Testis (tissue), 2 donors: ENCODE data around the gene MYBPC2.

Experiments used
- CTCF ChIP-seq, 3 experiments: fragments of 450-650 bp in 2 of 3; fragments of 200-600 bp in 1 of 3; sonication (generic) in 1 of 3; IDR thresholded peaks; one replicate each; pipeline ENCODE4 v1.5.1; 2016 to 2019; ENCODE audit warnings: antibody characterized with exemption in 3 of 3, mild to moderate bottlenecking in 2 of 3, moderate library complexity in 1 of 3
- POLR2A ChIP-seq: fragments of 450-650 bp; IDR thresholded peaks from one replicate; pipeline ENCODE4 v1.6.1; 2017; ENCODE audit warnings: antibody characterized with exemption, mild to moderate bottlenecking, moderate library complexity

- TF ChIP-seq CTCF (IDR thresholded peaks at IDR 0.05) (no peak), POLR2A (no peak)
Measured at GRCh38 chr19:50431343-50432220, 1.1 kb upstream of the MYBPC2 start.
